ENCODE measurements around the gene LMO7. TPM values are rescaled to one million over a fixed set of nuclear protein-coding genes. Genes with fewer than 3 reads are reported as not detected.

LMO7 gene
- total RNA-seq (100 to 1,000 TPM; 286 to 573 (median 439) TPM), polyA plus RNA-seq (100 to 1,000 TPM; 195 to 289 TPM)
- long read RNA-seq, donor 1, partial matches to known transcripts, result 81 of 120 reads
- long read RNA-seq, donor 1, other reads (novel, unspliced or antisense), result 29 of 120 reads
- long read RNA-seq, donor 2, partial matches to known transcripts, result 227 of 298 reads
- long read RNA-seq, donor 2, other reads (novel, unspliced or antisense), result 67 of 298 reads
- long read RNA-seq, donor 3, partial matches to known transcripts, result 46 of 73 reads
- long read RNA-seq, donor 3, other reads (novel, unspliced or antisense), result 22 of 73 reads

- Histone ChIP-seq H3K9me3 (no peaks in the 10 kb centered on the region), H3K4me3 (peak within 1 kb of the TSS; percentile 56 to 83 (median 68)), H3K36me3 (no peaks in the 10 kb centered on the region), H3K27ac (peak within 1 kb of the TSS in 8 of 12 donors; percentile 22 to 69 (median 43)), H3K4me1 (peaks cover 3 to 24% (median 9%) of the 10 kb centered on the region in 12 donors), H3K27me3 (peaks cover 0 to 16% (median 0%) of the 10 kb centered on the region in 9 donors)
- intact Hi-C loops (cut with DNase I), result no loop called here
- TF ChIP-seq, protein P1, sequence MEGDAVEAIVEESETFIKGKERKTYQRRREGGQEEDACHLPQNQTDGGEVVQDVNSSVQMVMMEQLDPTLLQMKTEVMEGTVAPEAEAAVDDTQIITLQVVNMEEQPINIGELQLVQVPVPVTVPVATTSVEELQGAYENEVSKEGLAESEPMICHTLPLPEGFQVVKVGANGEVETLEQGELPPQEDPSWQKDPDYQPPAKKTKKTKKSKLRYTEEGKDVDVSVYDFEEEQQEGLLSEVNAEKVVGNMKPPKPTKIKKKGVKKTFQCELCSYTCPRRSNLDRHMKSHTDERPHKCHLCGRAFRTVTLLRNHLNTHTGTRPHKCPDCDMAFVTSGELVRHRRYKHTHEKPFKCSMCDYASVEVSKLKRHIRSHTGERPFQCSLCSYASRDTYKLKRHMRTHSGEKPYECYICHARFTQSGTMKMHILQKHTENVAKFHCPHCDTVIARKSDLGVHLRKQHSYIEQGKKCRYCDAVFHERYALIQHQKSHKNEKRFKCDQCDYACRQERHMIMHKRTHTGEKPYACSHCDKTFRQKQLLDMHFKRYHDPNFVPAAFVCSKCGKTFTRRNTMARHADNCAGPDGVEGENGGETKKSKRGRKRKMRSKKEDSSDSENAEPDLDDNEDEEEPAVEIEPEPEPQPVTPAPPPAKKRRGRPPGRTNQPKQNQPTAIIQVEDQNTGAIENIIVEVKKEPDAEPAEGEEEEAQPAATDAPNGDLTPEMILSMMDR (IDR thresholded peaks at IDR 0.05), result no peak
- no peak for TF ChIP-seq POLR2A (IDR thresholded peaks at IDR 0.05)
- ATAC-seq (peak in 3 of 4 donors; percentile 71 to 83 (median 78)), DNase-seq (peak; percentile 50 to 85 (median 62))
- WGBS, 4 donors, result 0 to 1% (median 1%) methylated on average over 25 to 76 of the region's 76 CpGs
These were observed at the start of gene LMO7 for GRCh38 chr13:75635828-75636435. LMO7 (plus strand) TSS chr13:75636330; CDS start chr13:75636658, 328 bp downstream.

- Histone ChIP-seq H3K27ac (no peak overlapping the region), H3K27me3 (no peaks in the 10 kb centered on the region), H3K36me3 (peaks cover 0 to 20% (median 11%) of the 10 kb centered on the region in 9 donors), H3K4me1 (no peaks in the 10 kb centered on the region), H3K4me3 (no peak overlapping the region), H3K9me3 (peaks cover 0 to 19% (median 2%) of the 10 kb centered on the region in 12 donors)
- TF ChIP-seq POLR2A (IDR thresholded peaks at IDR 0.05), result no peak
- TF ChIP-seq, protein P1 (IDR thresholded peaks at IDR 0.05), result no peak
- no peak for DNase-seq
- ATAC-seq, result no peak
- intact Hi-C loops (cut with DNase I), result no loop called here
- 69 to 85% (median 71%) methylated on average over 1 of the region's 1 CpG for WGBS, 4 donors
These were observed 48.5 kb upstream of the LMO7 start for GRCh38 chr13:75587679-75588078.

- Histone ChIP-seq H3K4me1 (peaks cover 0 to 3% (median 0%) of the 10 kb centered on the region in 12 donors), H3K36me3 (peaks cover 0 to 26% (median 0%) of the 10 kb centered on the region in 9 donors), H3K9me3 (peaks cover 0 to 5% (median 0%) of the 10 kb centered on the region in 12 donors), H3K27me3 (no peaks in the 10 kb centered on the region), H3K4me3 (no peak overlapping the region), H3K27ac (no peak overlapping the region)
- intact Hi-C loops (cut with DNase I), result no loop called here
- WGBS, 4 donors, result 35 to 69% (median 53%) methylated on average over 1 of the region's 1 CpG
- no peak for TF ChIP-seq POLR2A (IDR thresholded peaks at IDR 0.05)
- no peak for DNase-seq
- no peak for ATAC-seq
These were observed 39.4 kb upstream of the LMO7 start for GRCh38 chr13:75596657-75597182.

DNA sequence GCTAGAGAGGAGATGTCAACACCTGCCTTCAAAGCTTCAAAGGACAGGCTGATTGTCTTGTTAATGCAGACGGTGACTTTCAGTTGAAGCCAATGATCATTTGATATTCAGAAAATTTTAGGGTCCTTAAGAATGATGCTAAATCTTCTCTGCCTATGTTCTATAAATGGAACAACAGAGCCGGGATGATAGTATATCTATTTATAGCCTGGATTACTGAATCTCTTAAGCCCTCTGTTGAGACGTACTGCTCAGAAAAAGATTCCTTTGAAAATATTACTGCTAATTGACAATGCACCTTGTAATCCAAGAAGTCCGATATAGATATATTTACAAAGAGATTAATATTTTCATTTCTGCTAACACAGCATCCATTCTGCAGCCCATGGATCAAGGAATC, 35.8 kb upstream of the LMO7 start:
- ATAC-seq, result peak in 2 of 4 donors; percentile 42 to 67
- 31 to 39% (median 34%) methylated on average over 4 of the region's 4 CpGs for WGBS, 4 donors
- H3K36me3 ChIP-seq, result peaks cover 0 to 32% (median 1%) of the 10 kb centered on the region in 9 donors
- no peak overlapping the region for H3K4me3 ChIP-seq
- H3K4me1 ChIP-seq, result peaks cover 0 to 3% (median 0%) of the 10 kb centered on the region in 12 donors
- H3K27me3 ChIP-seq, result no peaks in the 10 kb centered on the region
- TF ChIP-seq POLR2A (IDR thresholded peaks at IDR 0.05), result no peak
- TF ChIP-seq, protein P1 (IDR thresholded peaks at IDR 0.05), result no peak
- no peak overlapping the region for H3K27ac ChIP-seq
- intact Hi-C loops (cut with DNase I), result no loop called here
- no peak for DNase-seq
- H3K9me3 ChIP-seq, result peaks cover 0 to 5% (median 0%) of the 10 kb centered on the region in 12 donors
